Hematopoietic multipotent progenitor cell treated with erythropoietin and hydrocortisone succinate and interleukin-3 and kit ligand, for 15 days (in vitro differentiated cells): ENCODE measurements around the gene BLNK.

Experiments
- DNase-seq: peaks from one replicate; pipeline ENCODE4 v3.0.0-alpha.2; 2015; ENCODE audit warnings: low spot score

BLNK gene

GRCh38 chr10:96261930-96262329, 9.4 kb downstream of the BLNK start:
- DNase-seq, result no peak

- DNase-seq, result no peak
Observed at GRCh38 chr10:96261132-96261531, 10.2 kb downstream of the BLNK start.

GRCh38 chr10:96260014-96260413, 11.4 kb downstream of the BLNK start:
- DNase-seq, result no peak

- DNase-seq, result no peak
Observed at GRCh38 chr10:96259150-96259549, 12.2 kb downstream of the BLNK start.

GRCh38 chr10:96257944-96258343, 13.4 kb downstream of the BLNK start:
- DNase-seq, result no peak

GRCh38 chr10:96255549-96256333, 15.6 kb downstream of the BLNK start:
- no peak for DNase-seq

- no peak for DNase-seq
Observed at GRCh38 chr10:96254976-96255375, 16.4 kb downstream of the BLNK start.

- DNase-seq, result no peak
Observed at GRCh38 chr10:96252730-96253129, 18.6 kb downstream of the BLNK start.

GRCh38 chr10:96250349-96250748, 21.0 kb downstream of the BLNK start:
- DNase-seq, result no peak

GRCh38 chr10:96249264-96249663, 22.1 kb downstream of the BLNK start:
- DNase-seq, result no peak

GRCh38 chr10:96244354-96244753, 27.0 kb downstream of the BLNK start:
- DNase-seq, result no peak

GRCh38 chr10:96243296-96243695, 28.1 kb downstream of the BLNK start:
- DNase-seq, result no peak

GRCh38 chr10:96242822-96243221, 28.5 kb downstream of the BLNK start:
- no peak for DNase-seq

GRCh38 chr10:96238646-96239623, 32.4 kb downstream of the BLNK start:
- DNase-seq, result no peak

GRCh38 chr10:96236876-96237275, 34.5 kb downstream of the BLNK start:
- DNase-seq, result no peak

- DNase-seq, result no peak
Observed at GRCh38 chr10:96236090-96236478, 35.3 kb downstream of the BLNK start.

GRCh38 chr10:96235326-96236089, 35.9 kb downstream of the BLNK start:
- no peak for DNase-seq

GRCh38 chr10:96233959-96234358, 37.4 kb downstream of the BLNK start:
- DNase-seq, result no peak

- no peak for DNase-seq
Observed at GRCh38 chr10:96230527-96230926, 40.8 kb downstream of the BLNK start.

- DNase-seq, result peak; percentile 56
Observed at GRCh38 chr10:96229568-96230030, 41.8 kb downstream of the BLNK start.

GRCh38 chr10:96228408-96228994, 42.9 kb downstream of the BLNK start:
- no peak for DNase-seq

- no peak for DNase-seq
Observed at GRCh38 chr10:96227206-96227605, 44.2 kb downstream of the BLNK start.
